Ishikawa (cell line): Measurements from ENCODE around the gene GPATCH2L.

Experiments
- EGR1 ChIP-seq: IDR thresholded peaks from 2 replicates; pipeline ENCODE4 v1.6.1; 2012
- EP300 ChIP-seq: IDR thresholded peaks from 2 replicates; pipeline ENCODE4 v1.6.1; 2012; ENCODE audit warnings: borderline replicate concordance
- RAD21 ChIP-seq: IDR thresholded peaks from 2 replicates; pipeline ENCODE4 v1.6.1; 2012; ENCODE audit warnings: low read depth
- YY1 ChIP-seq: IDR thresholded peaks from 2 replicates; pipeline ENCODE4 v1.6.1; 2012; ENCODE audit warnings: low read depth
- ZBTB7A ChIP-seq: IDR thresholded peaks from 2 replicates; pipeline ENCODE4 v1.6.1; 2012; ENCODE audit warnings: low read depth
- TF ChIP-seq, protein P1 (sequence below): IDR thresholded peaks from 2 replicates; pipeline ENCODE4 v1.6.1; 2012
- TF ChIP-seq, protein P2 (sequence below): IDR thresholded peaks from 2 replicates; pipeline ENCODE4 v1.6.1; 2012
- TF ChIP-seq, protein P3 (sequence below): IDR thresholded peaks from 2 replicates; pipeline ENCODE4 v1.6.1; 2012; ENCODE audit warnings: low read depth, mild to moderate bottlenecking

DNA sequence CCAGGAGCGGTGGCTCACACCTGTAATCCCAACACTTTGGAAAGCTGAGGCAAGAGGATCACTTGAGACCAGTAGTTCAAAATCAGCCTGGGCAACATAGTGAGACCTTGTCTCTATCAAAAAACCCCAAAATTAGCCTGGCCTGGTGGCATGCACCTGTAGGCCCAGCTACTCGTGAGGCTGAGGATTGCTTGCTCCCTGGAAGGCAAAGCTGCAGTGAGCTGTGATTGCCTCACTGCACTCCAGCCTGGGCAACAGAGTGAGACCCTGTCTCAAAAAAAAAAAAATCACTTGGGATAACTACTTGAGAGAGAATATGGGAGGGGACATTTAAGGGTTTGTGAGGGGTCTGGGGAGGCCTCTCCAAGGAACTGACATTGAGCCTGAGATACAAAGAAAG, 109.0 kb downstream of the GPATCH2L start:
- TF ChIP-seq, protein P1, sequence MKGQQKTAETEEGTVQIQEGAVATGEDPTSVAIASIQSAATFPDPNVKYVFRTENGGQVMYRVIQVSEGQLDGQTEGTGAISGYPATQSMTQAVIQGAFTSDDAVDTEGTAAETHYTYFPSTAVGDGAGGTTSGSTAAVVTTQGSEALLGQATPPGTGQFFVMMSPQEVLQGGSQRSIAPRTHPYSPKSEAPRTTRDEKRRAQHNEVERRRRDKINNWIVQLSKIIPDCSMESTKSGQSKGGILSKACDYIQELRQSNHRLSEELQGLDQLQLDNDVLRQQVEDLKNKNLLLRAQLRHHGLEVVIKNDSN = no peak
- TF ChIP-seq EGR1 = no peak
- TF ChIP-seq EP300 = no peak
- no peak for TF ChIP-seq RAD21
- TF ChIP-seq ZBTB7A = no peak
- TF ChIP-seq YY1 = no peak
- TF ChIP-seq, protein P2, sequence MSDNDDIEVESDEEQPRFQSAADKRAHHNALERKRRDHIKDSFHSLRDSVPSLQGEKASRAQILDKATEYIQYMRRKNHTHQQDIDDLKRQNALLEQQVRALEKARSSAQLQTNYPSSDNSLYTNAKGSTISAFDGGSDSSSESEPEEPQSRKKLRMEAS = no peak
- TF ChIP-seq, protein P3, sequence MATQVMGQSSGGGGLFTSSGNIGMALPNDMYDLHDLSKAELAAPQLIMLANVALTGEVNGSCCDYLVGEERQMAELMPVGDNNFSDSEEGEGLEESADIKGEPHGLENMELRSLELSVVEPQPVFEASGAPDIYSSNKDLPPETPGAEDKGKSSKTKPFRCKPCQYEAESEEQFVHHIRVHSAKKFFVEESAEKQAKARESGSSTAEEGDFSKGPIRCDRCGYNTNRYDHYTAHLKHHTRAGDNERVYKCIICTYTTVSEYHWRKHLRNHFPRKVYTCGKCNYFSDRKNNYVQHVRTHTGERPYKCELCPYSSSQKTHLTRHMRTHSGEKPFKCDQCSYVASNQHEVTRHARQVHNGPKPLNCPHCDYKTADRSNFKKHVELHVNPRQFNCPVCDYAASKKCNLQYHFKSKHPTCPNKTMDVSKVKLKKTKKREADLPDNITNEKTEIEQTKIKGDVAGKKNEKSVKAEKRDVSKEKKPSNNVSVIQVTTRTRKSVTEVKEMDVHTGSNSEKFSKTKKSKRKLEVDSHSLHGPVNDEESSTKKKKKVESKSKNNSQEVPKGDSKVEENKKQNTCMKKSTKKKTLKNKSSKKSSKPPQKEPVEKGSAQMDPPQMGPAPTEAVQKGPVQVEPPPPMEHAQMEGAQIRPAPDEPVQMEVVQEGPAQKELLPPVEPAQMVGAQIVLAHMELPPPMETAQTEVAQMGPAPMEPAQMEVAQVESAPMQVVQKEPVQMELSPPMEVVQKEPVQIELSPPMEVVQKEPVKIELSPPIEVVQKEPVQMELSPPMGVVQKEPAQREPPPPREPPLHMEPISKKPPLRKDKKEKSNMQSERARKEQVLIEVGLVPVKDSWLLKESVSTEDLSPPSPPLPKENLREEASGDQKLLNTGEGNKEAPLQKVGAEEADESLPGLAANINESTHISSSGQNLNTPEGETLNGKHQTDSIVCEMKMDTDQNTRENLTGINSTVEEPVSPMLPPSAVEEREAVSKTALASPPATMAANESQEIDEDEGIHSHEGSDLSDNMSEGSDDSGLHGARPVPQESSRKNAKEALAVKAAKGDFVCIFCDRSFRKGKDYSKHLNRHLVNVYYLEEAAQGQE = no peak
